AML-193 (cell line): ENCODE measurements around the gene MTERF4.

Source experiments
- DNase-seq, 2 experiments: peaks; one replicate each; lab custom pipeline; 2025; lab: John Stamatoyannopoulos, UW

Gene MTERF4

GRCh38 chr2:241088376-241088775, 13.7 kb downstream of the MTERF4 start:
- no peak for DNase-seq

GRCh38 chr2:241087420-241088268, 14.4 kb downstream of the MTERF4 start:
- no peak for DNase-seq

- no peak for DNase-seq
Observed at GRCh38 chr2:241084856-241085444, 17.1 kb downstream of the MTERF4 start.

- DNase-seq = no peak
Observed at GRCh38 chr2:241083091-241083415, 19.0 kb downstream of the MTERF4 start.

- no peak for DNase-seq
Observed at GRCh38 chr2:241082341-241083090, 19.6 kb downstream of the MTERF4 start.

- no peak for DNase-seq
Observed at GRCh38 chr2:241081643-241082340, 20.3 kb downstream of the MTERF4 start.

GRCh38 chr2:241081190-241081642, 20.9 kb downstream of the MTERF4 start:
- no peak for DNase-seq

GRCh38 chr2:241080405-241081189, 21.5 kb downstream of the MTERF4 start:
- no peak for DNase-seq

GRCh38 chr2:241074901-241075540, 27.1 kb downstream of the MTERF4 start:
- no peak for DNase-seq

- DNase-seq = no peak
Observed at GRCh38 chr2:241074065-241074818, 27.8 kb downstream of the MTERF4 start.

GRCh38 chr2:241073166-241074064, 28.7 kb downstream of the MTERF4 start:
- DNase-seq = no peak

- no peak for DNase-seq
Observed at GRCh38 chr2:241072553-241073165, 29.4 kb downstream of the MTERF4 start.

- DNase-seq = no peak
Observed at GRCh38 chr2:241072151-241072550, 29.9 kb downstream of the MTERF4 start.

GRCh38 chr2:241071677-241072111, 30.4 kb downstream of the MTERF4 start:
- no peak for DNase-seq

- DNase-seq = no peak
Observed at GRCh38 chr2:241070811-241071676, 31.0 kb downstream of the MTERF4 start.

GRCh38 chr2:241070361-241070760, 31.7 kb downstream of the MTERF4 start:
- DNase-seq = no peak

- DNase-seq = no peak
Observed at GRCh38 chr2:241069821-241070281, 32.2 kb downstream of the MTERF4 start.
